Superior temporal gyrus (tissue), 1 donor: ENCODE results near the gene TGFB1.
"Not testable (repeated sequence)": the region's sequence is repeated elsewhere in the genome, so short reads cannot be mapped to it uniquely, and the experiment has no call there.

Source experiments
- DNase-seq: peaks from one replicate; pipeline ENCODE4 v3.0.0-alpha.2; 2016; ENCODE audit errors: extremely low spot score

Gene TGFB1

GRCh38 chr19:41300555-41300954 is 53.2 kb downstream of the TGFB1 start:
- no peak for DNase-seq

DNA sequence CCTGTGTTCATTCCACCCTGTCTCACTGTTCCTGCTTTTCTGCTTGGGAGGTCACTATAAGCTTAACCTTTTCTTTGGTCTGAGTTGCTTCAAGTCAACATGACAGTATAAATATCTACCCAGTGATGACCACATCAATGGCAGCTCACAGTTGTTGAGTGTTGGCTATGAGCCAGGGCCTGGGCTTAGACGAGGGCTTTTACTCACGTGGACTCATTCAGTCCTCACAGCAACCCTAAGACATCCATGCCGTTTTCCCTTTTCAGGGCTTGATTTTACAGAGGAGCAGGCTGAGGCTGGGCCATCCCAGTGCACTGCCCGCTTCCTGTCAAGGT is 54.0 kb downstream of the TGFB1 start:
- DNase-seq = no peak

DNA sequence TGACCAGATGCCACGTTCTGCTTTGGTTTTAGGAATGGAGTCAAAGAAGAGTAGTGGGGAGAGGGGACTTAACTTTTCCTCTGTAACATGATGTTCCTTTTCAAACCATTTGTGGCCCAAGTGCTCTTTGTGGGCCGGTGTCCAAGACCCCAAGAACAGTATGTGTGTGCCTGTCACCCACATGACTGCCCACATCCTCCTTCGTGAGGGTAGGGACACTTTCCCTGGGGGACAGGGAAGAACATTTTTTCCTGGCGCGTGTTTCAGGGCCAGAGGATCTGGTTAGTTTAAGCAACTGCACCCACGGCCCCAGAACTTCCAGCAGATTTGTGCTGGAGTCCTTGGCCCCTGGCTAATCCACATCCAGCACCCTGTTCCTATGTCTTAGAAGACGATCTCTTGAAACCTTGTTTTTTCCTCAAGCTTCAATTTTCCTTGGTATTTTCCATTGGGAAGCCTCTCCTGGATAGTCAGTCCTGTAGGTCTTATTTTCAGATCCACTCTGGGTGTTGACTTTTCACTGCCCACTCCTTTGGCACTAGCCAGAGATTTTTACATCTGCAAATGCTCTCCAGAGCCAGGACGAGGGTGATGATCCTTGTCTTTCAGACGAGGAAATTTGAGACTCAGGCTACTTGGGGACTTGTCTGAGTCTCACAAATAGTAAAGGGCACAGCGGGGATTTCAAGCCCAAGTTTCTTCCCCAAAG is 54.5 kb downstream of the TGFB1 start:
- peak; percentile 42 for DNase-seq

DNA sequence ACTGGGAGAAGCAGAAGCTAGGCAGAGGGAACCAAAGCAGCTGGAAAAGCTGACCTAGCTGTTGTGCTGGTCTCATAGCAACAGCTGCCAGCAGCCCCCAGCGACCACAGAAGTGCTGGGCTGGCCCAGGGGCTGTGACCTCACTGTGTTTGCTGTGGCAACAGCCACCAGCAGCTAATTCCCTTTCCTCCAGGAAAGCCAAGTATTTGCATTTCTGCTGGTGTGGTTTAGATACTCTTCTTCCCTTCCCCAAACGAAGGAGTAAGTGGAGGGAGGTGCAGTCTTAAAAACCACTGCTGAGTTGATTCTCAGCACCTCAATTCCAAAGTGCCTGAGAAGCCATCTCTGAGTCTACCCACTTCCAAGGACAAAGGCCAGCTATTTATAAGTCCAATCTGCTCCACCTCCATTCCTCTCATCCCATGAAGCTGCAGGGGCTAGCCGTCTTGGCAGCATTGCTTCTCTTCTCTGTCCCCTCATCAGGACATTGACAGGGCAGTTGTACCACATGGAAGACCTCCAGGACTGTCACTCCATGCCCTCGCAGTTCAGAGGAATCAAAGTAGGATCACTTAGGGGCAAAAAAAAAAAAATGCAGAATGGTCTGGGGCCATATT is 55.3 kb downstream of the TGFB1 start:
- DNase-seq = no peak

DNA sequence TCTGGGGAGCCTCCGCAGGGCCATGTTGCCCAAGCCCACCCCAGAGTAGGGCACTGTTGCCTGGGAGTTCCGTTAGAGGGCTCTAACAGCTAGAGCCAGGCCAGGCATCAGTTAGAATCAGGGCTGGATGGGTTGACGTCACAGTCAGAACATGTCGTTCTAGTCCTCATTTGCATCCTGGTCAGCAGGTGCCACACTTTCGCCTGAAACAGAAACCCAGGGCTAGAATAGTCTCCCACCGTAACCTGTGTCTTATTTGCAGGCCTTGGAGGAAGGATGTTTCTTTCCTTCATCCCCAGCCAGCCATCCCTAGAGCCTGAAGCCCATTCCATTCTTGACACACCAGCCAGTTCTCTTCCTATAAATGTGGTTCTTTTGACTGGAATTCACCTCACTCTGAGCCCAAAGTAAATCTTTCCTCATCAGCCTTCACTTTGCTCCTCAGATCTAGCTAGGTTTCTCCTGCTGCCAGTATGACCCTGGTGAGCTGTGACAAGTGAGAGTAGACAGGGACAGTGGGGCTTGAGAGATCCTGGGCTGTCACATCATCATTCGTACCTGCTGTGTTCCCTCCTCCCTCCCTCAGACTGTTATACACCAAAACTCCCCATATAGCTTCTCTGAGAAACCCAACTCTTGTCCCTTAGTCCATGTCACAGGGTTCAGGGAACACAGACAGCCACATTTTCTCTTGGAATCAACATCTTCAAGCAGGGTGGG is 55.9 kb downstream of the TGFB1 start:
- DNase-seq = peak; percentile 11

- no peak for DNase-seq
Observed at GRCh38 chr19:41296433-41296871, 57.3 kb downstream of the TGFB1 start.

DNA sequence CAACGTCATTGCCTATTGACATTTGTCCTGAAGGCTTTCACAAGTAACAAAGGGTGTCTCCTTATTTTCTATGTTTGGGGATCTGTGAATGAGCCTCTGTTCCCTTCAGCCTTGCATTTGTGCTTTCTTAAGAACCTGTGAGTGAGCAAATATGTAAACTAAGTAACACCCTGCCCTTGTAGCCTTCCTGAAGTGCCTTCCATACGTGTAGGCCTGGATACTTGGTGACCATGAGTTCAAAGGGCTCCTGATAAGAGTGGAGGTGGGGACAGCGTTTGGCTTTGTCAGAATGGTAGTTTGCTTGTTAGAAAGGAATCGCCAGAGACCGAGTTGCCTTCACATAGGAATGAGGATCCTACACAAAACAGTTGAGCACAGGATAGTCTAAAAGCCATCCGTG is 58.2 kb downstream of the TGFB1 start:
- DNase-seq = no peak

GRCh38 chr19:41294393-41294792 is 59.3 kb downstream of the TGFB1 start:
- no peak for DNase-seq

GRCh38 chr19:41289814-41290213 is 63.9 kb downstream of the TGFB1 start:
- DNase-seq = not testable (repeated sequence)

DNA sequence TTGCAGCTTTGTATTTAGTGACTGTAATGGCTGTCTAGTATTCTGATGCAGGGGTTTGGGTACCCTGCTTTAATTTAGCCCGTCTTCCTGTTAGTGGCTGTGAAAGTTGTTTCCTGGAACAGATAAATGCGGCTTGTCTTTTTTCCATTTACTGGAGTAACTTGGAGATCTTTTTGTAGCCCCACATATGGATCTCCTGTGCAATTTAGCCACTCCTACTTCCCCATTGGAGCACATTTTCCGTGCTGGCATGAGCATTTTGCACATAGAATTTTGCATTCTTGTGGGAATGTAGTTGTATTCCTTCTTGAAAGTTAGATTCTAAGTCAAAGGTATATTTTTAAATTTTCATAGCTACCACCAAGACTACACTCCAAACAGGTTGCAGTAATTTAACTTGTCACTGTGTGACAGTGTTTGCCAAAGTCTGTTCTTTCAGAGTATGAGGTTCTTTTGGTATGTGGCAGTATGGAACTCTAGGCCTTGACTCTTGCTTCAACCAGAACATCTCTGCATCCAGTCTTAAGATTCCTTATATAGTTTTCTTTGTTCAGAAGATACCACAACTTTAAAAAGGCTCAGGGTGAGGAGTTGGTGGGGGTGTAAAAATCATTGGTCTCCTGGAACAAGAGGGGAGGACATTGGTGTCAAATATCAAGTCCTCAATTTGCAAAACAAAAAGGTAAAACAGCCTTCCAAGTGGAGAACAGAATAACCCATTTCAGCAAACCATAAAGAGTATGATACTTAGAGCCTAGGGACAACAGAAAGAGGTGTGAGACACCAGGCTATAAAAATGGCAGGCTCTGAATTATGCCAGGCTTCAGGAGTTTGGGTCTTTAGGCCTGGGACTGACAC is 64.8 kb downstream of the TGFB1 start:
- no peak for DNase-seq
